HG02759 (cell line): ENCODE data around the gene UTS2B.

Experiments
- ATAC-seq: cut with Tn5 transposase; IDR thresholded peaks from one replicate; pipeline ENCODE4 v1.9.1; 2021; ENCODE audit warnings: mild to moderate bottlenecking, moderate library complexity; ENCODE audit not compliant: unreplicated experiment

Gene UTS2B

DNA sequence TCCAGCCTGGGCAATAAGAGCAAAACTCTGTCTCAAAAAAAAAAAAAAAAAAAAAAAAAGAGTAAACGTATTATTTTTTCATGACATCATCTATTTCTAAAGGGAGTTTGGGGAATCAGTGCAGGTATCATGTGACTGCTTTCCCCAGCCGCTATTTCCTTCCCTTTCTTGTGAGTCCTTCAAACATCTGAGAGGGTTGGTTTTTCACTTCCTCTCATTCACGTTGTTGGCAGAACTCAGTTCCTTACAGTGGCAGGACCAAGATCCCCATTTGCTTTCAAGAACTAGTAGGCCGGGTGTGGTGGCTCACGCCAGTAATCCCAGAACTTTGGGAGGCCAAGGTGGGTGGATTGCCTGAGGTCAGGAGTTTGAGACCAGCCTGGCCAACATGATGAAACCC is 84.3 kb downstream of the UTS2B start:
- peak; percentile 82 for ATAC-seq

GRCh38 chr3:191244242-191244867 is 86.0 kb downstream of the UTS2B start:
- no peak for ATAC-seq

GRCh38 chr3:191240486-191240885 is 89.8 kb downstream of the UTS2B start:
- no peak for ATAC-seq

GRCh38 chr3:191239407-191240031 is 90.8 kb downstream of the UTS2B start:
- ATAC-seq = no peak

DNA sequence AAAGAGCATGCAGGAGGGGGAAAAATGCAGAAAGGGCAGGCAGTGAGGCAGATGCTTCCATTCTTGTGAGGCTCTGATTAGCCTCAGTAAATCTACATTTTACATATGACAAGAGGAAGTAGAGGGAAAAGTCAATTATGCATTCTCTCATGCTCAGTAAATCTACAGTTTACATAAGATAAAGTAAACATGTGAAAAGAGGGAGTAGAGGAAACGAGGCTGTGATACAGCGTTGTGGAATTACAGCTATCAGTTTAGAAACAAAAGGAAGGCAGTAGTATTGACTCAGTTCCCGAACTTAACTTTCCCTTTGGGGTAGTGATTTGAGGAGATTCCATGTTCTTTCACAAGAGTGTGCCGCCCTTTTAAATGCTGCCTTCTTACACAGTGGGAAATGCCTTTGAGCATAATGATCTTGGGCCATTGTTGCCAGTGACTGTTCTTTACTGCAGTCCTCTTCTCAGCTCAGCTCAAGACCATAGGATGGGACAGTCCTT is 92.0 kb downstream of the UTS2B start:
- no peak for ATAC-seq

- no peak for ATAC-seq
Observed at GRCh38 chr3:191237047-191237882, 93.1 kb downstream of the UTS2B start.

DNA sequence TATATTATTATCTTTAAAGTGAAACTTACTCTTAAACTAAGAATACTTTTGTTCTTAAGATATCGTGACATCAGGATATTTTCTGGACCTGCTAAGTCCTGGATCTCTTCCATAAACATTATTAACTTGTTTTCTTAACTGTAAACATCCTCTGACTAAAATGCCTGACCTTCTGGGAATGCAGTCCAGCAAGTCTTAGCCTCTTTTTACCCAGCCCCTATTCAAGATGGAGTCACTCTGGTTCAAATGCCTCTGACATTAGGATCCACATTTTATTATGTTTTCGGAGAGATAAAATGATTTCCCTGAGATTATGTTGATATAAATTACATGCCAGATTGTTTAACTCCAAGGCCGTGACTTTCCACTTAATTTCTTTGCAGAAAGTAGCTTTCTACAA is 93.7 kb downstream of the UTS2B start:
- ATAC-seq = no peak

- peak; percentile 99 for ATAC-seq
Observed at GRCh38 chr3:191235331-191236314, 94.7 kb downstream of the UTS2B start.

DNA sequence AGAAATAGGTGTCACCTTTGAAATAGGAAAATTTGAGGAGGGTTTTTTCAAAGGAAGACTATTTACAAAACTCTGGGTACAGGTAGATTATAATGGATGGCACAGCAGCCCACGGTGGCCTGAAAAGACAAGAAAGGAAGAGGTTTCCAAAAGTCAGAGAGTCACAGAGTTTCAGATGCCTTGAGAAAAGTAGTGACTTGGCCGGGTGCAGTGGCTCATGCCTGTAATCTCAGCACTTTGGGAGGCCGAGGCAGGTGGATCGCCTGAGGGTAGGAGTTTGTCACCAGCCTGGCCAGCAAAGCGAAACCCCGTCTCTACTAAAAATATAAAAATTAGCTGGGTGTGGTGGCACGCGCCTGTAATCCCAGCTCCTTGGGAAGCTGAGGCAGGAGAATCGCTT is 96.1 kb downstream of the UTS2B start:
- no peak for ATAC-seq

GRCh38 chr3:191227541-191227940 is 102.8 kb downstream of the UTS2B start:
- no peak for ATAC-seq

- ATAC-seq = no peak
Observed at GRCh38 chr3:191221638-191222037, 108.7 kb downstream of the UTS2B start.

- ATAC-seq = no peak
Observed at GRCh38 chr3:191220908-191221307, 109.4 kb downstream of the UTS2B start.

GRCh38 chr3:191217301-191217700 is 113.0 kb downstream of the UTS2B start:
- no peak for ATAC-seq
